RWPE2 (cell line): ENCODE data around the gene SAYSD1.
A peak's percentile ranks its signal among the peaks of the same experiment; 100 is the strongest.

Experiments
- ATAC-seq: fragments of 200-7000 bp; cut with Tn5 transposase; 3 replicates; pipeline ENCODE4 v1.9.1; 2021; ENCODE audit warnings: low read depth
- DNase-seq: peaks from one replicate; pipeline ENCODE4 v3.0.0-alpha.2; 2020; ENCODE audit warnings: low spot score
- H3K27ac ChIP-seq: fragments of 450-650 bp; 2 replicates; pipeline ENCODE4 v1.5.1; 2017; ENCODE audit warnings: mild to moderate bottlenecking; ENCODE audit not compliant: poor library complexity, severe bottlenecking
- H3K27me3 ChIP-seq: fragments of 250-450 bp; sonication (Bioruptor Pico); 2 replicates; pipeline ENCODE4 v1.5.1; 2021; ENCODE audit warnings: mild to moderate bottlenecking, moderate library complexity; ENCODE audit not compliant: insufficient read depth, poor library complexity, severe bottlenecking
- H3K36me3 ChIP-seq: fragments of 250-450 bp; sonication (Bioruptor Pico); 2 replicates; pipeline ENCODE4 v1.5.1; 2020; ENCODE audit warnings: low read depth, mild to moderate bottlenecking, moderate library complexity
- H3K4me1 ChIP-seq: fragments of 250-450 bp; sonication (Bioruptor Pico); 2 replicates; pipeline ENCODE4 v1.5.1; 2021; ENCODE audit warnings: mild to moderate bottlenecking, moderate library complexity; ENCODE audit not compliant: insufficient read depth, poor library complexity, severe bottlenecking
- H3K4me3 ChIP-seq: fragments of 250-450 bp; sonication (Bioruptor Pico); 2 replicates; pipeline ENCODE4 v1.5.1; 2021; ENCODE audit warnings: mild to moderate bottlenecking, moderate library complexity; ENCODE audit not compliant: severe bottlenecking
- H3K9me3 ChIP-seq: fragments of 250-450 bp; sonication (Bioruptor Pico); 2 replicates; pipeline ENCODE4 v1.5.1; 2021; ENCODE audit warnings: mild to moderate bottlenecking, moderate library complexity; ENCODE audit not compliant: severe bottlenecking
- CTCF ChIP-seq: fragments of 450-650 bp; IDR thresholded peaks from one replicate; pipeline ENCODE4 v1.5.1; 2017; ENCODE audit warnings: mild to moderate bottlenecking, moderate library complexity; ENCODE audit not compliant: poor library complexity, severe bottlenecking

The SAYSD1 gene

GRCh38 chr6:39092124-39092523, 22.9 kb downstream of the SAYSD1 start:
- peaks cover 36% of the 10 kb centered on the region for H3K27me3 ChIP-seq
- DNase-seq, result no peak
- TF ChIP-seq CTCF, result no peak
- H3K36me3 ChIP-seq, result no peaks in the 10 kb centered on the region
- no peak overlapping the region for H3K4me3 ChIP-seq
- H3K9me3 ChIP-seq, result no peaks in the 10 kb centered on the region
- H3K4me1 ChIP-seq, result no peaks in the 10 kb centered on the region
- H3K27ac ChIP-seq, result no peak overlapping the region
- no peak for ATAC-seq

- 0 out of 3 replicates have a peak, but pooled peaks have one; percentile 31 for ATAC-seq
- no peaks in the 10 kb centered on the region for H3K36me3 ChIP-seq
- DNase-seq, result no peak
- H3K27ac ChIP-seq, result no peak overlapping the region
- TF ChIP-seq CTCF, result no peak
- no peaks in the 10 kb centered on the region for H3K4me1 ChIP-seq
- H3K9me3 ChIP-seq, result no peaks in the 10 kb centered on the region
- H3K27me3 ChIP-seq, result peaks cover 36% of the 10 kb centered on the region
- H3K4me3 ChIP-seq, result no peak overlapping the region
These were observed 23.8 kb downstream of the SAYSD1 start for GRCh38 chr6:39091220-39091619.

GRCh38 chr6:39090036-39090435, 24.9 kb downstream of the SAYSD1 start:
- ATAC-seq (no peak), DNase-seq (no peak)
- TF ChIP-seq CTCF, result no peak
- peaks cover 36% of the 10 kb centered on the region for H3K27me3 ChIP-seq
- no peak overlapping the region for H3K27ac ChIP-seq
- no peaks in the 10 kb centered on the region for H3K9me3 ChIP-seq
- H3K4me1 ChIP-seq, result no peaks in the 10 kb centered on the region
- no peaks in the 10 kb centered on the region for H3K36me3 ChIP-seq
- H3K4me3 ChIP-seq, result no peak overlapping the region

- Histone ChIP-seq H3K4me1 (no peaks in the 10 kb centered on the region), H3K4me3 (no peak overlapping the region), H3K9me3 (no peaks in the 10 kb centered on the region), H3K27ac (no peak overlapping the region), H3K36me3 (no peaks in the 10 kb centered on the region), H3K27me3 (peaks cover 36% of the 10 kb centered on the region)
- DNase-seq (no peak), ATAC-seq (0 out of 3 replicates have a peak, but pooled peaks have one; percentile 50)
- TF ChIP-seq CTCF, result no peak
These were observed 26.7 kb downstream of the SAYSD1 start for GRCh38 chr6:39088331-39088730.

GRCh38 chr6:39087197-39087596, 27.8 kb downstream of the SAYSD1 start:
- H3K27me3 ChIP-seq, result peaks cover 36% of the 10 kb centered on the region
- H3K36me3 ChIP-seq, result no peaks in the 10 kb centered on the region
- no peak for TF ChIP-seq CTCF

More at GRCh38 chr6:39087197-39087596, 27.8 kb downstream of the SAYSD1 start:
- DNase-seq (no peak), ATAC-seq (no peak)
- no peak overlapping the region for H3K27ac ChIP-seq
- H3K4me1 ChIP-seq, result no peaks in the 10 kb centered on the region
- no peak overlapping the region for H3K4me3 ChIP-seq
- H3K9me3 ChIP-seq, result no peaks in the 10 kb centered on the region
